Measurements from ENCODE around the gene WDR38.
A peak's percentile ranks its signal among the peaks of the same experiment; 100 is the strongest.

The WDR38 gene, protein sequence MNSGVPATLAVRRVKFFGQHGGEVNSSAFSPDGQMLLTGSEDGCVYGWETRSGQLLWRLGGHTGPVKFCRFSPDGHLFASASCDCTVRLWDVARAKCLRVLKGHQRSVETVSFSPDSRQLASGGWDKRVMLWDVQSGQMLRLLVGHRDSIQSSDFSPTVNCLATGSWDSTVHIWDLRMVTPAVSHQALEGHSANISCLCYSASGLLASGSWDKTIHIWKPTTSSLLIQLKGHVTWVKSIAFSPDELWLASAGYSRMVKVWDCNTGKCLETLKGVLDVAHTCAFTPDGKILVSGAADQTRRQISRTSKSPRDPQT

DNA sequence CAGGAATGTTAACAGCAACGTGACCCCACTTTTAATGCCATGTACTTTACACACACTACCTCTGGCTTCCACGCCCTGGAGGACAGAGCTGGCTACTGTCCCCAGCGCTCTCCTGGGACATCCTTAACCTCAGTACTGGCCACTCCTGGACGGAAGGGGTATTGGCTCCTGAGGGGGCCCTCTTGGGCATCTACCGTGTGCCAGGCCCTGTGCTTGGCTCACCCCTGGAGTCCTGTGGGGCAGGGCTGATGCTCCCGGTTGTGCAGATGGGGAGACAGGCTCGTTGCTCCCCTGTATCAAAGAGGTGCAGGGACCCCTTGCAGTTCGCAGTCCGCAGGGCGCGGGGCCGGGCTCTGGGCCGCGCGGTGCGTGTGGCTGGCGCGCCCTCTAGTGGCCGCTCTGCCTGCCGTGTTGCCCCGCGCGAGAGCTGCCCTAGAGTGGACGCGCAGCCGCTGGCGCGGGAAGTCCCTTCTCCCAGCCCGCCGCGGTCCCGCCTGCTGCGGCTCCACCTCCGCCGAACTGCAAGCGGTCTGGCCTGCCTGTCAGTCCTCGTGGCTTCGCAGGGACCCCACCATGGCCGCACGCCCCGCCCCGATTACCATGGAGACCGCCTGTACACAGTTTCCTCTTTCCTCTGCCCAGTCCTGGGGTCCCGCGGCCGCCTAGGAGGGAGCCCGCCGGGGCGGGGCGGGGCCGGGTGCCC lies at the start of gene WDR38:
WDR38 (plus strand) TSS at position 632 of the 703 bp plus-strand sequence. CDS start 72 bp downstream, outside the sequence.
- peak; percentile 78 for DNase-seq

DNA sequence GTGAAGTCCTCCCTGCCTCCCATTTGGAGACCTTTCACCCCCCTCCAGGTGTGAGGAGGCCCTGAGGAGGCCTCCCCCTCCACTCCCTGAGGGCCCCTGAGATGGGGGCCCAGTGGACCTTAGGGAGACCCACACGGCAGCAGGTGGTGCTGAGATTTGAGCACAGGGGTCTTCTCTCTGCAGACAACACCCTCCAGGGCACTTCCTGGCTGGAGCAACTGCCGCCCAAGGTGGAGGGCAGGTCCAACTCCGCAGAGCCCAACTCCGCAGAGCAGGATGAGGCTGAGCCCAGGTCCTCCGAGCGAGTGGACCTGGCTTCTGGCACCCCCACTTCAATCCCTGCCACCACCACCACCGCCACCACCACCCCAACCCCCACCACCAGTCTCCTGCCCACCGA lies 49.3 kb upstream of the WDR38 start:
- no peak for DNase-seq

- no peak for DNase-seq
These were observed 48.1 kb upstream of the WDR38 start for GRCh38 chr9:124805186-124805585.

DNA sequence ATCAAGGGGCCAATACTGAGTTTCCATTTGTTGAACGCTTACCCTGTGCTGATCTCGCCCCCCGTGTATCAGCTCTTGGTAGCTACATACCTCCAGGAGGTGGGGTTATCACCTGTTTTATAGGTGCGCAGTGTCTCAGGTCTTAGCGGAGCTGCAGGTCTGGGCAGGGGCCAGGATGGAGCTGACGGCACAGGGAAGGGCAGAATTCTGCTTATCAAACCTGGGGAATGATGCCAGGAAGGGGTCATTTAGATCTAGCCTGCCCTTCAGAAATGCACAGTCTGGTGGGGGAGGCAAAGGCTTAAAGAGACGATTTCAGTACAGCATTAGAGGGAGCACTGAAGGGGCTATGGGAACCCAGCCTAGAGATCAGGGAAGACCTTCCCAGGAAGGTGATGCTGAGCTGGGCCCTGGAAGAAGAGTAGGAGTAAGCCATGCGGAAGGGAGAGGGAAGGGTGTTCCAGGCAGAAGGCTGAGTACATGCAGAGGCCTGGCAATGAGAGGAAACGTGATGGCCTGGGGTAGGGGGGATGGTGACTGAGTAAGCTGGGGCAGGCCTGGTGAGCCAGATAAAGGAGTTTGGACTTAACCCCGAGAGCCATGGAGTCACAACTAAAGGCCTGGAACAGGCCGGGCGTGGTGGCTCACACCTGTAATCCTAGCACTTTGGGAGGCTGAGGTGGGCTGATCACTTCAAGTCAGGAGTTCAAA lies 44.9 kb upstream of the WDR38 start:
- no peak for DNase-seq

DNA sequence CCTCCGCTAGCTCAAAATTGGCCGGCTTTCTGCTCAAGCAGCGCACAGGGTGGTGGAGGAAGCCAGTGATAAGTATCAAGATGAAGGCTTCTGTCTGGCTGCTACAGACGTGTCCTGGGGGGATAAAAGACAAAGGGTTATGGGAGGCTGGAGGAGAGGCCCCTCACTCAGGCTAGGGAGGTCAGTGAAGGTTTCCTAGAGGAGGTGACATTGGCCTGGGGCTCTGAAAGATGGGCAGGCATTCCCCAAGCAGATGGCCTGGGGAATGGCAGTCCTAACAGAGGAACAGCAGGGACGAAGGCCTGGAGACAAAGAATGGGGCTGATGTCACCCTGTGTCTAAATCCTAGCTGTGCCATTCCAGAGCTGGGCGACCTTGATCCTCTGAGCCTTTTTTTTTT lies 44.0 kb upstream of the WDR38 start:
- no peak for DNase-seq

- no peak for DNase-seq
These were observed 43.3 kb upstream of the WDR38 start for GRCh38 chr9:124809741-124810500.

- DNase-seq, result no peak
These were observed 42.5 kb upstream of the WDR38 start for GRCh38 chr9:124810663-124811355.

DNA sequence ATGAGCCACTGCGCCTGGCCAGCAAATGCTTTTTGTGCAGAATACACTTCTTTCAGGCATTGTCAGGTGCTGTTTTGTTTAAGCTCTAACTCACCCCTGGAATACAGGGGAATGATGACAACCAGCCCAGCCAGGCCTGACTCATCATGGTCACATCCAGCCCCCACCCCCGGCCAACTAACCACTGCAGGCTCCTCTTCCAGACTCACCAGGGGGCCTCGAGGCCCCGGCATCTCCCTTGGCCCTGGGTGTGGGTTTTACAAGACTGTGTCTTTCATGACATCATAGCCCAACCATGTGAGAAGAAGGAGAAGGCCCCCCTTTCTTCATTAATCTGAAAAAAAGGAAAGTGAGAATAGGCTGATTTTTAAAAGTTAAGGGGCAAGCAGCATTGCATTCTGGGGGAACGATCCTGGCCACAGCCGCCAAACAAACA lies 40.8 kb upstream of the WDR38 start:
- DNase-seq, result no peak

GRCh38 chr9:124813041-124813440 lies 40.2 kb upstream of the WDR38 start:
- no peak for DNase-seq

- no peak for DNase-seq
These were observed 39.6 kb upstream of the WDR38 start for GRCh38 chr9:124813501-124814163.

DNA sequence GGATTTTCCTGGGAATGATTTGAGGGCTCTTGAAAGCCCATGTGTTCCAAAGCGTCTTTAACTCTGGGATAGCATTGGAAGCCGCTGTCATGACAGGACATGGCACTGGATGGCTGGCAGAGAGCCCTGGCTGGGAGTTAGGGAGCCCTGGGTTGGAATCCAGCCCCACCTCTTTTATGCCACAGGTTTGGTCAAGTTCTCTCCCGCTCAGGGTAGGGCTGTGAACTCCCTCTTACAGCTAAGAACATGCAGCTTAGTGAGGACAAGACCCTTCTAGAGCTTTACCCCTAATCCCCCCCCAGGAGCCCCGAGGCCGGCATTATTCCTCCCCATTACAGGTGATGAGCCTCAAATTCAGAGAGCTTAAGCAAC lies 39.1 kb upstream of the WDR38 start:
- no peak for DNase-seq

DNA sequence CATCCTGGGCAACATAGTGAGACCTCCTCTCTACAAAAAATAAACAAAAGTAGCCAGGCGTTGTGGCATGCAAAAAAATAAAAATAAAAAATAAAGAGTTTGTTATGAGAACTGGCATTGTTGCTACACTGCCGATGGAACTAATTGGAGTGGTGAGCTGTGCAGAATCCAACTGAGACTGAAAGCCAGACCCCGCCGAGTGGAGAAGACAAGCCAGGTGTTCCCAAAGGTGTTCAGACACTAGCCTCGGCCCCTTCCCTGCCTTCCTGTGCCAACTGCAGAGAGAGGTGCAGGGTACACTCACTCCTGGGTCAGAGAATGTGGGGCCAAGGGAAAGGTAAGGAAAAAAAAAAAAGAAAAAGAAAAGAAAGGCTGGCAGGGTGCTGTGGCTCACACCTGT lies 37.7 kb upstream of the WDR38 start:
- DNase-seq, result no peak

- DNase-seq, result no peak
These were observed 34.6 kb upstream of the WDR38 start for GRCh38 chr9:124818431-124819281.

DNA sequence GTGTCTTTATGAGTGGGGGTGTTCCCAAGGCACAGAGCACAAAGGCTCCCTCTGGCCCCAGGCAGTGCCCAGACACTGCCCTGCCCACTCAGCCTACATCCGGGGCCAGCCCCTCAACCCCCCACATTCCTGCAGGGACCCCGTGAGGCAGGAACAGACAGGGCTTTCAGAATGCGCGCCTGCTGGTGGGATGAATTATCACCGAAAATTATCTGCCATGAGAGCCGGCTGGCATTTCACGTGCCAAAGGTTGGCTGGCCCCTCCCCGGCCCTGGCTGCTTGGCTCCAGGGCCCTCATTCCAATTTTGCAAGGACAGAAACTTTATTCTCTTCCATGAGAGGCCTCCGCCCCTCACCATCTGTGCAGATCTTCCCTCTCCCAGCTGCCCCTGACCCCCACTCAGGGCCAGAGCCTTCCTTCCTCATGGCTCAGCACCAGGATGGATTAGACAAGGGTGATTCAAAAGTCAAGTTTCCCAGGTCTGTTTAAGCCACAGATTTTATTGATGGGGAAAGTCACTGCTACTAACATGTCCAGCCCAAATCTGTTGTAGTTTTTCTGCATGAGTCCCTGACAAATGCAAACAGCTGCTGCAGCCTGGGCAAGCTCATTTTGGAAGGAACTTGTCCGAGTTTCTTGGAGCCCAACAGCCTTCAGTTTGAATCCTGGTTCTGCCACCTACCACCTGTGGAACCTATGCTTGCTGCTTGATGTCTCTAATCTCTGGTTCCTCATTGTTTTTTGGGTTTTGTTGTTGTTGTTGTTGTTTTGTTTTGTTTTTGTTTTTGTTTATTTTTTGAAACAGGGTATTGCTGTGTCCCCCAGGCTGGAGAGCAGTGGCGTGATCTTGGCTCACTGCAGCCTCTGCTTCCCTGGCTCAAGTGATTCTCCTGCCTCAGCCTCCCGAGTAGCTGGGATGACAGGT lies 32.3 kb upstream of the WDR38 start:
- no peak for DNase-seq

- no peak for DNase-seq
These were observed 24.5 kb upstream of the WDR38 start for GRCh38 chr9:124828489-124829333.

GRCh38 chr9:124829334-124829669 lies 24.0 kb upstream of the WDR38 start:
- no peak for DNase-seq

DNA sequence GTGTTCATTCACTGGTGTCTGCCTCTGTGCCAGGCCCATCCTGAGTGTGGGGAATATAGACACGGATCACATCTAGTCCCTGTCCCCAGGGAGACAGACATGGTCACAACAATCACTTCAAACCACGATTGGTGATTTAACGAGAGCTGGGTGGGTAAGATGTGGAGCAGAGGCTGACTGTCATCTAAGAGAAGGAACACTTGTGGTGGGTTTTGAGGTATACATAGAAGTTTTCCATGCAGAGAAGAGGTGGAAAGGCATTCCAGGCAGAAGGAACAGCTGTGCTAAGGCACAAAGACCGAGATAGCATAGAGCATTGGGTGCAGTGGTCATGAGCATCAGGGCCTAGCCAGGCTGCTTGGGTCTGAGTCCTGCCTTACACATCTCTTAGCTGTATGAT lies 22.7 kb upstream of the WDR38 start:
- DNase-seq, result no peak

DNA sequence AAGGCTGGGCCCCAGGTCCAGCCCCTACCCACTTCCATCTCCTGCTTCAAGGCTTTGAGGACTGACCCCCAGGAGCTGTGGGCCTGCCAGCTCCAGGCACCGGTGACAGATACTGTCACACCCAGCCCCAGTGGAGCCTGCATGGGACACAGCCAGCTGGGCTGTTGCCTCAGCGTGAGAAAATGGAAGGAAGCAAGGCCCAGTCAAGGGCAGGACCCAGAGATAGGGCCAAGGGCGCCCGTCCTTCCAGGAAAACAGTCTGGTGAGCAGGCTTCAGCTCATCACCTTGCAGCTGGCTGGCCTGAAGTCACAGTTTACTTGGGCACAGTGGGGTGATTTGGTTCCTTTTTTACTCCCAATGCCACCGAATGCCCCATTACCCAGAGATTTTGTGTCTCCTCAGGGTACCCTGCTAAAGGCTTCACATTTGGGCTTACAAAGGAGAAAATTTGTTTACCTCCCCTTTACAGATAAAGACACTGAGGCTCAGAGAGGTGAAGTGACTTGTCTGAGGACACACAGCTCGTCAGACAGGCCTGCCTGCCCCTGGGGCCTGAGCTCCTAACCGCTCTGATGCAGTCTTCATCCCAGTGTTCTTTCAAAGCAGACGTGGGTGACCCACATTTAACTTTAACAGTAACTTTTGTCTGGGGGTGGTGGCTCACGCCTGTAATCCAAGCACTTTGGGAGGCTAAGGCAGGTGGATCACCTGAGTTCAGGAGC lies 21.5 kb upstream of the WDR38 start:
- DNase-seq, result no peak
